Stomach smooth muscle (tissue), 2 donors: ENCODE results near the gene SYTL4.

ENCODE experiments used
- H3K27ac ChIP-seq: one replicate; pipeline ENCODE4 v1.7.0; 2013; ENCODE audit warnings: mild to moderate bottlenecking, low read length, inconsistent platforms
- H3K27me3 ChIP-seq, 2 donors: one replicate each; pipeline ENCODE4 v1.7.0; 2013; ENCODE audit warnings: low read length in 2 of 2; ENCODE audit not compliant: insufficient read depth in 2 of 2, control insufficient read depth in 1 of 2
- H3K36me3 ChIP-seq, 2 donors: one replicate each; pipeline ENCODE4 v1.7.0; 2013; ENCODE audit warnings: low read length in 2 of 2; ENCODE audit not compliant: control insufficient read depth in 2 of 2, insufficient read depth in 2 of 2
- H3K4me1 ChIP-seq: one replicate; pipeline ENCODE4 v1.7.0; 2013; ENCODE audit warnings: low read length; ENCODE audit not compliant: control insufficient read depth, insufficient read depth
- H3K4me3 ChIP-seq, 2 donors: one replicate each; pipeline ENCODE4 v1.7.0; 2013; ENCODE audit warnings: low read length in 2 of 2
- H3K9ac ChIP-seq, 2 donors: one replicate each; pipeline ENCODE4 v1.7.0; 2013; ENCODE audit warnings: low read length in 2 of 2, mild to moderate bottlenecking in 1 of 2
- H3K9me3 ChIP-seq, 2 donors: one replicate each; pipeline ENCODE4 v1.7.0; 2013; ENCODE audit warnings: low read length in 2 of 2; ENCODE audit not compliant: control insufficient read depth in 2 of 2
- donor health status: healthy.
- donor health status: Pancreatic carcinoma.

The SYTL4 gene

DNA sequence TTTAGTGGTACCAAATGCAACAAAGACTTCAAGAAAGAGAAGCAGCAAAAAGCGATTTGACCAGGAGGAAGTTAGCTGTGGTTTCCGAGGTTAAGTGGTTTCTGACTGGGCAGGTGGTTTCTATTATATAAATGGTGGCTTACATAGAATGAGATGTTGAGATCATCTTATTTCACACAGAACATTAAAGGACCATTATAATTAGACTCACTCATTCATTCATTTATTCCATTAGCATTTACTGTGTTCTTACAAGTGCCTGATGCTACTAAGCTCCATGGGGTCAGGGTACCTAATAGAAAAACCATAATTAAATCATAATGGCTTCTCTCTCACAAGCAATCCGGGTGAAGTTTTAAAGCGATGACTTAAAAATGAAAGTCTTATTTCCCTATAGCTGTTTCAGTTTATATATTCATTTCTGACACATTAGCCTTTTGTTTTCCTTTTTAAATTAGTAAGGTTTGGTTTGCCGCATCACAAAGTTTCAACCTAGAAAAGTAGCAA lies 105.9 kb downstream of the SYTL4 start:
- H3K36me3 ChIP-seq: no peaks in the 10 kb centered on the region
- H3K27ac ChIP-seq: no peak overlapping the region

More for the DNA sequence above, 105.9 kb downstream of the SYTL4 start:
- Histone ChIP-seq H3K27me3 (peaks cover 0 to 3% of the 10 kb centered on the region in 2 donors), H3K4me3 (no peak overlapping the region), H3K9me3 (no peaks in the 10 kb centered on the region), H3K4me1 (no peaks in the 10 kb centered on the region), H3K9ac (no peak overlapping the region)
